CD4-positive, alpha-beta T cell treated with Interferon gamma for 1 hour (primary cell): ENCODE data around the gene SUPT4H1.
A peak's percentile ranks its signal among the peaks of the same experiment; 100 is the strongest.

ENCODE experiments used
- DNase-seq: peaks from one replicate; pipeline ENCODE4 v3.0.0-alpha.2; 2020

Gene SUPT4H1

DNA sequence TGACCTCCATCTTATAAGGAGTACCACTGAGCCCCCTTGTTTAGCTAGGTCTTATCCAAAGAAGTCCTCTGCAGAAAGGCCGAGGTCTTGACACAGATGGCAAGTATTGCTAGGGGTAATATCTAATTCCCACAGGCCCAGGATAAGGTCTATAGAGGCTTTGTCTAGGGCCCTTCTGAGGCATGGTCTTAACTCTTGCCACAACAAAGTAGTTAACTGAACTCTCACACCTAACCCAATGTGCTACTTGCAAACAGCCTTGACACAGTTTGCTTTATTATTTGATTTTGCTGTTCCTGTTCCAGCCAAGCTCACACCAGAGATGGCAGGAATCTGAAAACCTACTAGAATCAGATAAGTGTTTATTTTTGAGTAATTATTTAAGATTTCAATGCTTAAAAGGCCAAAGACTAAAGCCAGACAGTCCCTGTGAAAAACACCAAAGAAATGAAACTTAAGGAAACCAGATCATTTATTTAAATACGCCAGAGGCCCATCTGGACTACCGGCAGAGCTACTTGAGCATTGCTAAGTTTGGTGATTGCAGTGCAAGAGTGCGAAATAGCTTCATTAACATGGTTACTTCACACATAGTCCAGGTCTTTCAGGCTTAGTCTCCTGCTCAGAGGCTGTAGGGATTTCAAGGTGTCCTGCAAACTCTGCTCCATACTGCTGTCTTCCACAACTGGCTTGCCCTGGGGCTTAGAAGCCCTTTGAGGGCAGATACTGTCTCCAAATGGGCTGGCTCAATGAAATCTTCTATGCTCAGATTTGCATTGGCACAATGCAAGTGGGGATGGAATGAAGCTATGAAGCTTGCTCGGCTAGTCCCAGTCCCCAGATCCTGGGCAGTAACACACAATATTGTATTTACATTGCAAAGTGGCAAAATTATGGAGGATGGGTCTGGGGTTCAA is 28.5 kb upstream of the SUPT4H1 start:
- no peak for DNase-seq

DNA sequence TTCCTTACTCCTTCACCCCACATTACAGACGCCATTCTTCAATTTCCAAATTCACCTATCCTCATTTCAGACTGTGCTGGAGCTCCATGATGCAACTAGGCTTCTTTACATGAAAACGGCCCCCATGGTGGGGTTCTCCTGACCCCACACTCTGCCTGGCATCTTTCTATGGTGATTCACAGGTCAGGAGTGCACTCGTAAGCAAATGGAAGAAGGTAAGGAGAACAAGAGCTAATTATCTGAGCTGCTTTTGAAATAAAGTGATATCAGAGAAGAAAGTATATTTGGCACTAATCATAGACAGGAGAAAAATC is 27.5 kb upstream of the SUPT4H1 start:
- no peak for DNase-seq

DNA sequence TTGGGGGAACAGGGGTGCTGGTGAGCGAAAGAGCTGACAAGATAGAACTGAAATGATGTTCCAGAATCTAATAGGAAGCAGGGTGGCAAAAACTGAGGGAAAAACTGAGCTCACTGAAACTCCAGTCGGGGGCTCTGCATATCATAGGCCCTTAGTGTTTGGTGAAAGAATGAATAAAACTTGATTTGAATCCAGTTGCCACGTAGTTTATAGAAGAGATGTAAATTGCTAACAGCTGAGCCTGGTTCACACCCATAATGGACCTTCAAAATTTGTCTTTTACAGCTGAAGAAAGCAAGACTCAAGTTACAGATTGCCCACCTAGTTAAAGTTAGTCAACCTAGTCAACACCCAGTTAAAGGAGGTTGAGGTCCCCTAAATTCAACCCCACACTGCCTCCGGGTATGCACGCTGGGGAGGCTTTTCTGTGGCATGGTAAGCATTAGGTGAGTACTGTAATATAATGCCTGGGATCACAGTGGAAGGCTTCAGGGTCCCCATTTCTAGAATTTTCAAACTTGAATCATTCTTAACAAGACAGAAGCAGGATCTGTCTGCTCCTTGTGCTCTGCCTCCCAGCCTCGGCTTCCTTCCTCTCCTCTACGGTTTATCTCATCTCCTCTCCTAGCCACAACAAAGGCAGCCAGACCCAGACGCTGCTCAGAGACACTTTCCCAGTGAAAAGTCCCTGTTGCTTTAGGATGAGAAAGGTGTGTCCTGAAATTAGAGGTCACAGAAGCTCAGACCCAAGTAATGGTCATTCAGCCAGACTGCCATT is 26.9 kb upstream of the SUPT4H1 start:
- no peak for DNase-seq

DNA sequence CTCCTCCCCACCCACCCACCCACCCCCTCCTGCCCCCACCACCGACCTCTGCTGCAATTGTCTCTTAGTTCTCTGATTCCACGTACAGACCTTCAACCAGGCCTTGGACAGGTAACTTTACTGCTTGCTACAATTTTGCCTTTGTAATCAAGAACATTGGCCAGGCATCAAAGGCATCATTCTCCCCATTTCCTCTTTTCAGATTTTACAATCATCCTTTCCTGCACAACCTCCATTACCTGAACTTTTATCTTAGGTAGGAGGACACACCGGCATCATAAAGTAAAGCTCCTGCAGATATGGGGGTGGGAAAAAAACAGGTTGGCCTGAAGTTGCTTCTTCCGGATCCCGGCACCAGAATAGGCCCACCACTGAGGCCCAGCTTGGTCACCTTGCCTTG is 25.7 kb upstream of the SUPT4H1 start:
- no peak for DNase-seq

DNA sequence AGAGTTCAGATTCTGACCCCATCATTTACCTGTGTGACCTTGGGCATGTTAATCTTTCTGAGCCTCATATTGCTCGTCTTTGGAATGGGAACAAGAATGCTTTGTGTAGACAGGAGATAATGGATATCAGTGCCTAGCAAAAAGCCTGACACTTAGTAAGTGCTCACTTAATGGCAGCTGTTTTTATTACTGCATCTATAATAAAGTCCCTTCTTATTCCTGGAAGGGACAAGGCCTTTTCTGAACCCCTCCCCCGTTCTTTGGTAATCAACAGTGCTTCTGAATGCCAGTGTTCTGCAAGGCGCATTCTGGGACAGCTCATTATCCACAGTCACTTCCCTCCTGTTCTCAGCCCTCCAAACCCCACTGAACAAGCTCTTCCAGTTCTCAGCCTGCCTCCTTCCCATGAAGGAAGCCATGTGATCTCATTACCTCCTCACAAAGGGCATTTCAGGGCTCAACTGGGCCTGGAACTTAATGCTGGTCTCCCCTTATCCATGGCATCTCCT is 25.1 kb upstream of the SUPT4H1 start:
- DNase-seq = no peak

DNA sequence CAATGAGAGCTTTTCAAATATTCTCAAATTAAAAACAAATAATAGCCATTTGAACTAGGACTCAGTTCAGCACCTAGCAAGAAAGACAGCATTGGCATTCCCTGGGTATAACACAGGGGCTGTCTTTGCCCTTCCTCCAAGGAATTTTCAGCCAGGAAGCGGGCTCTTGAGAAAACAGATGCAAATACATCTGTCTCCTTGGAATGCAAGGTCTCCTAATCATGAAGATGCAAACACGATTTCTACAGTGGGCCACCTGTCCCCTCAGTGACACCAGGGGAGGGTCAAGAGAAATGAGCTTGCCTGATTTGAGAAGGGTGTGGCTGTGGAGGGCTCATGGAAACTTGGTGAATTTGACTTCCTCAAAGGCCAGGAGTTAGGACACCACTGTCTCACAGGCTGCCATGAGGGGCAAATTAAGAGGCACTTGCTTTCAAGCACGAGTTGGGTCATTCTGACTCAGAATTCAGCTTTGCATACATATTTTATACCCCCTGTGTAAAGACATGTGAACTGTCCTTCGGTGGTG is 24.5 kb upstream of the SUPT4H1 start:
- no peak for DNase-seq

DNA sequence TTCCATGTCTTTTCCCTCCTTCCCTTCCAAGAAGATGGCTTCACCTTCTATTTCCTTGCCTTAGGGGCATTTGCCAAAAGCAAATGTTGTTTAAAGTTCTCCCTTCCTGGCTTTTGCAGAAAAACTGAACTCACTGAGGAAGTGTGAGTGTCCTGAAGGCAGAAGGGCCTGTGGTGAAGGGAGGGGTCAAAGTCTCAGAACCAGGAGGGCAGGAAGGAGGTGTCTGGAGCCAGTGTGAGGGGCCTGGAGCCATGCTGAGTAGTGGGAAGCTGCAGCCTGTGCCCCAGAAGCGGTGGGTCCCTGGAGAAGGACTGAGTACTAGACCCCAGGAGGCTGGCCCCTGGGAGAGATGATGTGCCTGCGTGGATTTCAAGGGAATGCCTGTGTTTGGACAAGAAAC is 23.8 kb upstream of the SUPT4H1 start:
- DNase-seq = no peak

DNA sequence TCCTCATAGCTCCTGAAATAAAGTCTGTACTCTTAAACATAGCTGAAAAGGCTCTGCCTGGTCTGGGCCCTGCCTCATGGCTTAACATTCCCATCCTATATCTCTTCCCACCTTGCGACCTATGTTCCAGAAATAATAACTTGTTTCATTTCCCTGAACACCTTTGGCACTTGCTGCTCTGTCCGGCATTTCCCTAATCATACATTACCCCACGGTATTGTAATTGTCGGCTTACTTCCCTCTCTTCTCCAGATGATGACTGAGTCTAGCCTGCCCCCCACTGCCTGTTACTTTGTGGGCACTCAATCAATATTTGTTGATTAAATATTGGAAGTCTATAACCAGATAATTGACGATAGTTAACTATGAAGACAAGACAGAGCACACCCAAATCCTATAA is 23.3 kb upstream of the SUPT4H1 start:
- no peak for DNase-seq

DNA sequence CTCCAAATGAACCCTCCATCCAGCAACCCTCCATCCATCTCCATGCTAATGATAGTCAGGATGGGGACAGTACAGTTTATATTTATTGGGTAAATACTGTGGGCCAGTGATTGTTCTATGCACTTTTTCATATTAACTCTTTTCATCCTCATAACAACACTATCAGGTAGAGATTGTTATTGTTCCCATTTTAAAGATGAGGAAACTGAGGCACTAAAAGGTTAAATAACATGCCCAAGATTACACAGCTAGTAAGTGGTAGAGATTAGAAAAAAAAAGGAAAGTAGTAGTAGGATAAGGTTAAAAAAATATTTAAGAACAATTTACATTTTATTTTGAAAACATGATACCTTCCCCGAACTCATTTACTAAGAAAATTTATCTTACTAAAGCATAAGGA is 21.9 kb upstream of the SUPT4H1 start:
- DNase-seq = no peak

DNA sequence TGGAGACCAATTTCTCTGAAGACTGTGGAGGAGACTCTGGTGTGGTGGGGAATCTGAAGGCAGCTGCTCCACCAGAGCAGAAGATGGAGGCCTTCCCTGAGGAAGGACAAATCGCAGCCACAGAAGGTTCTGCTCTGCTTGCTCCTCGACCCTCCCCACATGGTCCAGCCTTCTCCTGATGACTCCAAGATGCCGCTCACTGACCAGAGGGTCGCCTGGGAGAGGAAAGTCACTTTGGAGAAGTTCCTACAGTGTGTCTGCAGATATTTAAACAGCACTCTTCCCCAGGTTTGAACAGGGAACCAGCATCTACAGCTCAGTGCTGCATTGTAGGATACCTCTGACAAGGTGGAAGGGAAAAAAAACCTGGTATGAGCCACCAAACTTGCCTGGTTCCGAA is 21.0 kb upstream of the SUPT4H1 start:
- no peak for DNase-seq

DNA sequence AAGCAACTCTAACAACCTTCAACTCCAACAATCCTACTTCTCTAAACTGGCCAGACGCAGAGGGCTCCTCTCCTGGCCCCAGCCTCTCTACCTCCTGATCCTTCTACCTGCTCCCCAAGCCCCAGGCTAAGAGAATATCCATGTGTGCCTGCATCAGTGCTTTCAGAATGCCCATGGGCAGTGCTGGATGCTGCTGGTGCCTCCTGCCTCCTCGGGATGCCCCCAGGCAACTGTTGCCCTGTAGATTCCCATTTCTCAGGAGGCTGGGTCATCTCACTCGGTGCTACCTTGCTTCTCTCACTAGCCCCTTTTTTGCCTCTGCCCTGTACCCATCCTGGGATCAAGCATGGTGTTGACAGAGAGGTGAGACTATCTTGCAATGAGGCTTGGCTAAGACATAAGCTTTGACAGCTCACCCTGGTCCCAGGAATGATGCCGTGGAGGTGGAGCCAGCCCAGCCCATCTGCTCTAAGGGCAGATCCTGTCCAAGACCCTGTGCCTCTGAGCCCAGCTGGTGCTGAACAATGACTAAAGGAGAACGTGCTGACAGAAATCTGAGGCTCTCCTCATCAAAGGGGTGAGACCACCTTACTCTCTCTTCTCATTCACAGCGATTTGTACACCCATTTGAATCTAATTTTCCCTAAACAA is 19.4 kb upstream of the SUPT4H1 start:
- no peak for DNase-seq

DNA sequence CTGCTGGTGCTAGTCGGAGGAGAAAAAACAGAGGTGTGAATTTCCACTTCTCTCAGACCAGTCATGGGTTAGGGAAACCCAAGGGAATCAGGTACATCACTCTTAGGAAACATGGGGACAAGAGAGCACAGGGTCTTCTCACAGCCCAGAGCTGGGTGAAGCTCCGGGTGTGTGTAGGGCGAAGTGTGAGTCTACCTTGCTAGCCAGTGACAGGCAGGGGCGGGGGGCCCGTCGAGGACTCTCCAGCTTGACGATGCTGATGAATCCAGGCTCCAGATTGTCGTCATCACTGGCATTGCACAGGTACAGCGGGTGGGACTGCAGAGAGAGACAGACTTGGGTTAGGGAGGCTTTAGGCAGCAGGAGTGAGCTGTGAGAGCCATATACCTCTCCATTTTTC is 18.7 kb upstream of the SUPT4H1 start:
- no peak for DNase-seq

DNA sequence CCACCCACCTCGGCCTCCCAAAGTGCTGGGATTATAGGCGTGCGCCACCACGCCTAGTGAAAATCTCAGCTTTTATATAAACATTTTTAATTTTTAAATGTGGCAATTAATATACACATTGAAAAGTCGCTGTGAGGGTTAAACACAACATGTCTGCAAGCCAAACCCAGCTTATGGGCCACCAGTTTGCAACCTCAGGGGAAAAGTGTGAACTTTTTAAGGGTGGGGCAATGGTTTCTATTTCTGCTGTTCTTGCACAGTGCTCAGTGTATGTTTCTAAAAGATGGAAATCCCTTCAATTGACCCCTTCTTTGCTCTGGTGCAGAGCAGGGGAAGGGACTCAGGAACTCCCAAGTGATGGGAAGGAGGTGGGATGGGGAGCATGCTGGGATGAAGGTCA is 18.3 kb upstream of the SUPT4H1 start:
- no peak for DNase-seq

DNA sequence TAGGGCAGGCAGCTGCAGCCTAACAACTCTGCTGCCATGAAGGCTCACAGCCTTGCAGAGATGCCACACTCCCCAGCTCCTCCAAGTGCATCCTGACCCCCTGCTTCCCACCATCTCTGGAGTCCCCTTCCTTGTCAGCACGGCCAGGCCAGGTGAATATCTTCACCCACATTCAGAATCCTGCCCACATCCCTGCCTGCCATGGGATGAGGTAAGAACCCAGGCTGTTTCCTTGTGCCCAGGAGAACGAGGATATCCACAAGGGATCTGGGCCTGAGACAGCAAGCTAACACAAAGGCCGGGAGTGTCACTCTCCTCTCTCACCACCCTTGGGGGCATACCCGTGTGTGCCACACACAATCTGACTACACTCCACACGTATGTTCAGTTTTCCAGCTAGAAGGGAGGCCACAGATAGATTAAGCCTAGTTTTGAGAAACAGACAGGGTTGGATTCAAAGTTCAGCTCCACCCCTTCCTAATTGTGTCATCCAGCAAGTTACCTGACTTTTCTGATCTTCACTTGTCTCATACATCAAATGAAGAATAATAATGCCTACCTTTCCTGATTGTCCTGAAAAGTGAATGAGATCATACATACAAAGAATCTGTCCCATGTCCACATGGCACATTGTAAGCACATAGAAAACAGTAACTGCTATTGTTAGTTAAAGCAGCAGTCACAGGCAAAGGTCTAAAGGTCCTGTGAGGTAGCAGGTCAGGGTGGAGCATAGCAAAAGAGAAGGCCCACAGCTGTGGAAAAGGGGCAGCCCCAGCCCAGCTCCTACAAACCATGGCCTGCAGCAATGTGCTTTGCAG is 17.4 kb upstream of the SUPT4H1 start:
- no peak for DNase-seq

DNA sequence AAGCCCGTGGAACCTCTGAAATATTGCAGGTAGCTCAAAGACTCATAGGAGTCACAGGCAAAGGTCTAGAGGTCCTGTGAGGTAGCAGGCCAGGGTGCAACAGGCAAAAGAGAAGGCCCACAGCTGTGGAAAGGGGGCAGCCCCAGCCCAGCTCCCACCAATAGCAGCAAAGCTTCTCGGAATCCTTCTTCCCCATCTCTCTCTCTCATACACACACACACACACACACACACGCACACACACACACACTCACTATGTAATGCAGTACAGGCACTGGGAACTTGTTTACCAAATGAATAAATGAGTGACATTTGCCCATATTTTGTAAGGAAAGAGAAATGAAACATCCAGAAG is 16.8 kb upstream of the SUPT4H1 start:
- peak; percentile 25 for DNase-seq

DNA sequence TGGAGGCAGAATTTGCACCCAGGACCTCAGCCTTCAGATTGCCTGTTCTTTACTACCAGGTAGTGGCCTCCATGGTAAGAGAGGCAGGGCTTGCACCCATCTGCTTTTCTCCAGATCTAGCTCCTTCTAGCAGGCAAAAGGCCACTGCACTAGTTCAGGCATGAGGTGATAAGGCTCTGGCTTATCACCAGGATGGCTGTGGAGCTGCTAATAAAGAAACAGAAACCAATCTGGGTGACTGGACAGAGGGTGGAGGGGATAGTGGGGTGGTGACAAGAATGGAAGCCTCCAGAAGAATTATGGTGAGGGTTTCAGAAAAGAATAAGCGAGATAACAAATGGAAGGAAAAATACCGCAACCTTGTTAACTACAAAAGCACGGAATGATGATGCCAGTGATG is 15.5 kb upstream of the SUPT4H1 start:
- DNase-seq = no peak

DNA sequence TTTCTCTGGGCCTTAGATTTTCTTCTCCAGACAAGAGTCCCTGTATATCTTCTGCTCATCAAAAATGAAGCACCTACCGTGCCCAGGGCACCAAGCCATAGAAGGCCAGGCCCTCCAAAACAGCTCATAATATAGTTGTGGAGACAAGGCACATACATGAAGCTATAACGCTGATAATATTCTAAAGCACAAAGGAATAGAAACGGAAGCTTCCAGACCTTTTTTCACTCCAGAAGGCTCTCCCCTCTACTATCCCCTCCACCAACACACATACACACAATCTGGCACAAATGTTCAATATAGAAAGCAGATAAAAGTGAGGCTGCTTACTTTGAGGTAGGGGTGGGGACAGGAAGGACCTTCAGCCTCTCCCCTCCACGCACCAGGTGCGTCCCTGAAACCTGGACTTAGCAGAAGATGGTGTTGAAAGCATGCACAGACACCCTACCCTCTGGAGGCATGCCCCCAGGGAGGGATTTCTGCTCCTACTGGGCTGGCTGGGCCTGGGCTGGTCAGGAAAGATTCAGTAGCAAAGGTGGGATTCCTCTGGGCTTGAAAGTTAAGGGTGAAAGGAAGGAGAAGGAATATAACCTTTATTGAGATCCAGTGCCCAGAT is 14.1 kb upstream of the SUPT4H1 start:
- DNase-seq = no peak

DNA sequence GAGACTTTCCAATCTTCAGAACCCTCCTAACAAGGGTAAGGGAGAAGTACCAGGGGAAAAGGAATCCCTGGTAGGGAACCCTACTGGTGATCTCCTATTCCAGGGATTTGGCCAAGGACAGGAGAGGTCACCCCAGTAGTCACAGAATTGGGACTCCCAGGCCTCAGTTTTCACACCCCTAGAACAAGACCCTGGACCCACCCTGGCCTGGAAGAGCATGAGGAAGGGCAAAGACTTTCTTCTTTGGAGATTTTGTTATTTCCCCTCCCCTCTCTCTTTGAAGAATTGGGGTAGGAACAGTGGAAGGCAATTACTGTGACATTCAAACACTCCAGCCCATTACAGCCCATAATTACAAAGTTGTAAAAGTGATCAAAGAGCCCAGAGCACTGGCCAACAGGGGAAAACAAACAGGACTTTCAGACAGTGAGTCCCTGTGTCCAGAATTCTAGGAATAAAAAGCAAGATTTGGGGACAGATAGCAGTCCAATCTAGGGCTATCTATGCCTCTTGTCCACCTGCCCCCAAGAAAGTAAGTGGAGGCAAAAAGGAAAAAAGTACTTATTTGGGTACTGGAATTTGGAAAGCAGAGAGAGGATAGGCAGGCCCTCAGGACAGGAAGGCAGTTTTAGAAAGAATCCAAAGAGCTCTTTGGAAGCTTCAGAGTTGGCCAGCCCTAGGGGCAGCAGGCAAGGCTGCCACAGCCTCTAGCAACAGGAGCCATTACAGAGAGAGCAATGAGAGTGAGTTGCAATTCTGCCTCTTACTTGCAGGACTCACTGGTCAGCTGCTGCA is 13.4 kb upstream of the SUPT4H1 start:
- no peak for DNase-seq

DNA sequence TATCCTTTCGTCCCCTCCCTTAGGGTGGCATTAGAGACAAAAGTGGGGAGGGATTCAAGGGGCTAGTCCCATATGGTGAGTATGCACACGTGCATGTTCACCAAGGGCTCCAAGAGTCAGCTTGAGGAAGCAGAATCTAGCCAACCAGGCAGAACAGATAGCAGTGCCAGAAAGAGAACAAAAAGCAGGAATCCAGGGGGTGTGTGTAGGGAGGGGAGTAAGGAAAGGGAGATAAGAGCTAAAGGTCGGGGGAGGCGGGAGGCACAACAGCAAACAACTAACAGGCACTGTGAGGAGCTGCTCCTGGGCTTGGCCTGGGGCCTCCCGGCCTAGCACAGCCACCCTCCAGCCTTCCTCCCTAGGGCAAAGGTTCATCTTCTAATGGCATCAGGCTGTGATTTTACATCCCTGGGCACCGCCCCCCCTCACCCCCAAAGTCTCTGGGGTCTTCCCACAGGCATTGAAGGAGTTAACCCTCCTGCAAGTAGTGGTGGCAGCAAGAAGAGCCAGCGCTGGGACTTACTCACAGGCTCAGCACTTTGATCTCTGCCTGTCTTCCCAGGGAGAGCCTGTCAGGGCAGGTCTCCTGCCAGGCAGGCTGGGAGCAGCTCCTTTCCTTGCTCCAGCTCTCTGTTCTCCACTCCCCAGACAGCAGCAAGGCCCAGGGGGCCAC is 12.4 kb upstream of the SUPT4H1 start:
- no peak for DNase-seq

DNA sequence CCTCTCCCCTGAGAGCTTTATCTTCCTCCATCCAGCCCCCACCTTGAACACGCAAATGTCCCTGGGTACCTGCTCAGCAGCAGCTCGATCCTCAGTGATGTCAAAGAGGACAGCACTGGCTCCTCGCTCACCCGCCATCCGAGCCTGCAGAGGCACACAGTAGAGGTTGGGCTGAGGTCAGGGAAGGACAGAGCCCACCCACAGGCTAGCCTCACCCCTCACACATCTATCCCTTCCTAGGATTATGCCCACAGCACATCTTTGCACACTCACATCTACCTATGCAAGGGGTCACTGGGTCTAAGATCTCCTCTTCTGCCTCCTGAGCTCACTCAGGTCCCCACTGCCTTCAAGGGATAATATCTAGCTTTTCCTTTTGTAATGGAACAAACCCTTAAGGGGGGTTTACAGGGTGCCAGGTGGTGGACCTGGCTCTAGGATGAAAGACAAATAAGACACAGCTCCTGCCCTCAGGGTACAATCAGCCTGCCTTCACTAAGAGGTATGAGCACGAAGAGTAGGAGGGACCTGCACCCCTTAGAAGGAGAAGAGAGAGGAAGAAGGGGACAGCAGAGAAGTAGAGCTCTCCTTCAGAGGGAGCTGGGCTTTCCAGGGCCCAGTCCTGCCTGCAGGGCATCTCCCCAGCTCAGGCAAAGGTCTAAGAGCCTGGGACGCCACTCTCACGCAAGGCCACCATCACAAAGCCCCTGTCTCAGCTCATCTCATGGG is 11.6 kb upstream of the SUPT4H1 start:
- no peak for DNase-seq
